ENCODE results near the gene CDC40. TPM values are rescaled to one million over a fixed set of nuclear protein-coding genes. Genes with fewer than 3 reads are reported as not detected.

The CDC40 gene
- total RNA-seq, 1 experiment from 2014 or later = 37.0 TPM

DNA sequence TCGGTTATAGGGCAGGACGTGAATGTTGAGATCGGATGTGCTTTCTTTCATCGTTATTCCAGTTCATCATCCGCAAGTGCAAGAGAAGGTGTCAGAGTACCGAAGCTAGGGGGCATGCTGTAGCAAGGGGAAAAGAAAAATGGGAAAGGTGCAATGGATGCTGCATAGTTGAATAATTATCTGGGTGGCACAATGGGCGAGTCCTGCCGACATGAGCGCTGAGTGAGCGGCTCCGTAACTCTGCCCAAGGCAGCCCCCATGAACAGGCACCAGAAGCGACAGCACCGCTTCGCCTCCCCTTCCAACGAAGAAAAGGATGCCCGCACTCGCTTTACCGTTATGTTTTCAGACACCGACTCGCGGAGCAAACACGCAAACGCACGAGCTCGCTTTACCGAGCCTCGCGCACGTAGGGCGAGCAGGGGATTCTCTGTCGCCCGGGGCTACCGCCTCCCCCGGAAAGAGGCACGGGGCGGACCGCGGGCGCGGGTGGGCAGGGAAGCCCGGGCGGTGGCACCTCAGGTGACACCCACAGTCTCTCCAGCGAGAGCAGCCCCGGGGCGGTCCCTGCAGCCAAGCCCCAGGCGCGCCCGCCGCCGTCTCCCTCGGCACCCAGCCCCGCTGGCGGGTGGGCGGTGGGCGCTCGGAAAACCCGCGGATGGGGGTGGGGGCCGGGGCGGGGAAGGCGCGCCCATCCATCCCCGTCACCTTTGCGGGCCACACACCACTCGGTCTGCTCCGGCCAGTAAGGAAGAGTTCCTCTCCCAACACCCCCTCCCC is 1.4 kb upstream of the CDC40 start:
- Histone ChIP-seq H3K27ac (ENCODE audit: low read length) (peak overlapping the region; percentile 91), H3K36me3 (ENCODE audit: control insufficient read depth, insufficient read depth, low read length) (peaks cover 5% of the 10 kb centered on the region), H3K4me1 (ENCODE audit: control insufficient read depth, insufficient read depth, low read length) (peaks cover 56% of the 10 kb centered on the region), H3K9me3 (ENCODE audit: control insufficient read depth, insufficient read depth, low read depth, low read length) (no peaks in the 10 kb centered on the region), H3K4me3 (ENCODE audit: low read depth in 2 of 2, low read length in 2 of 2) (peak overlapping the region; percentile 80 to 90), H3K27me3 (ENCODE audit: control insufficient read depth, insufficient read depth, low read length) (no peaks in the 10 kb centered on the region)
- peak; percentile 92 for TF ChIP-seq CTCF (IDR thresholded peaks at IDR 0.05)
- TF ChIP-seq, protein P1, sequence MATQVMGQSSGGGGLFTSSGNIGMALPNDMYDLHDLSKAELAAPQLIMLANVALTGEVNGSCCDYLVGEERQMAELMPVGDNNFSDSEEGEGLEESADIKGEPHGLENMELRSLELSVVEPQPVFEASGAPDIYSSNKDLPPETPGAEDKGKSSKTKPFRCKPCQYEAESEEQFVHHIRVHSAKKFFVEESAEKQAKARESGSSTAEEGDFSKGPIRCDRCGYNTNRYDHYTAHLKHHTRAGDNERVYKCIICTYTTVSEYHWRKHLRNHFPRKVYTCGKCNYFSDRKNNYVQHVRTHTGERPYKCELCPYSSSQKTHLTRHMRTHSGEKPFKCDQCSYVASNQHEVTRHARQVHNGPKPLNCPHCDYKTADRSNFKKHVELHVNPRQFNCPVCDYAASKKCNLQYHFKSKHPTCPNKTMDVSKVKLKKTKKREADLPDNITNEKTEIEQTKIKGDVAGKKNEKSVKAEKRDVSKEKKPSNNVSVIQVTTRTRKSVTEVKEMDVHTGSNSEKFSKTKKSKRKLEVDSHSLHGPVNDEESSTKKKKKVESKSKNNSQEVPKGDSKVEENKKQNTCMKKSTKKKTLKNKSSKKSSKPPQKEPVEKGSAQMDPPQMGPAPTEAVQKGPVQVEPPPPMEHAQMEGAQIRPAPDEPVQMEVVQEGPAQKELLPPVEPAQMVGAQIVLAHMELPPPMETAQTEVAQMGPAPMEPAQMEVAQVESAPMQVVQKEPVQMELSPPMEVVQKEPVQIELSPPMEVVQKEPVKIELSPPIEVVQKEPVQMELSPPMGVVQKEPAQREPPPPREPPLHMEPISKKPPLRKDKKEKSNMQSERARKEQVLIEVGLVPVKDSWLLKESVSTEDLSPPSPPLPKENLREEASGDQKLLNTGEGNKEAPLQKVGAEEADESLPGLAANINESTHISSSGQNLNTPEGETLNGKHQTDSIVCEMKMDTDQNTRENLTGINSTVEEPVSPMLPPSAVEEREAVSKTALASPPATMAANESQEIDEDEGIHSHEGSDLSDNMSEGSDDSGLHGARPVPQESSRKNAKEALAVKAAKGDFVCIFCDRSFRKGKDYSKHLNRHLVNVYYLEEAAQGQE (IDR thresholded peaks at IDR 0.05; ENCODE audit: insufficient read depth in 1 of 2, low read depth in 2 of 2, low read length in 1 of 2) = no peak
- TF ChIP-seq TCF7L2 (IDR thresholded peaks at IDR 0.05; ENCODE audit: low read depth, low read length) = peak; percentile 31; the same call in 1 of the 2 replicates
- intact Hi-C loops (cut with micrococcal nuclease; ENCODE audit: unreplicated experiment) (loop anchor here (2.0 kb wide), 1 partner anchor 212 kb away; no protein-coding TSS in a partner anchor), in situ Hi-C loops (cut with HindIII; ENCODE audit: low pct_unique_long_range_greater_than_20kb, low sequenced_read_pairs) (no loop called here)
- ATAC-seq (peak; percentile 50), DNase-seq (ENCODE audit: low read depth, low spot score) (peak; percentile 78)
- no TSS peak for BruUV-seq (replicated peaks)
- POLR2A ChIA-PET = interaction anchor here (0.6 kb wide), 1 partner anchor 36 kb away, joined by 4 read pairs; no protein-coding TSS in a partner anchor
- CTCF ChIA-PET = interaction anchor here (0.6 to 0.8 kb wide), 4 partner anchors 116 to 659 kb away, joined by 4 to 7 read pairs (median 7); no protein-coding TSS in a partner anchor

DNA sequence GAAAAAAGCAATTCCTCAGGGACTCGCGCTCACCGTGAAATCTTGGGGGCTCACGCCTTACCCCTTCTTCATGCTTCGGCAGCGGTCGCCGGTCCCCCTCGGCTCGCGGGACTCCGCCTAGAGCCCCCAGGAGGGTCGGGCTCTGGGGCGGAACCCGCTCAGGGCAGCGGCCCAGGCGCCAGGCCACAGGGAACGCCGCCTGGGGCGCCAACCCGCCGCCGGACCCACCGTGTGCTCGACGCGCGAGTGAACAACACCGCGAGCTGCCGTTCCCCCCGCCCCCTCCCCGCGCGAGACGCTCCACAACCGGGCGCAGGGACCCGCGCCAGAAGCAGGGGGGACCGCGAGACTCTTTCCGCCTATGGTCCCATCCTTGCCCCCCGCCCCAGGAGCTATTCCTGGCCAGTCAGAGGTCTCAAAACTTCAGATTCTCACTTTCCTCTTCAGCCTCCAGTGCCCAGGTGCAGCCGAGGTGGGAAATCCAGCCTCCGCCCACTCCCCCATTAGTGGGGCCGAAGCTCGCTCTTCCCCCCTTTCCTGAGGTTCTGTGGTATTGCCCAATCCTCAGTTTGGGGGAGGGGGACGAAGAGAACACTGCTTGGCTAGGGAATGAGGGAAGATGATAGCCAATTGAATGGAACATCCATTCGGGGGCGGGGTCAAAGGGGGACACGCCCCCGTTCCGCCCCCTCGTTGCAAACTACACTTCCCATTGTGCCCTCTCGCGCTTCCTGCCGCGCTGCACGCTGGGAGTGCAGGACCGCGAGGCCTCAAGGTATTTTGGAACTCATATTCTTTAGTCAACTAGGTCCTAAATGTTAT is 610 bp upstream of the CDC40 start, which contains the start of gene WASF1:
TSS of gene WASF1 (minus strand) at position 265 of the 822 bp plus-strand sequence. CDS start 52,069 bp downstream, outside the sequence.
- Histone ChIP-seq H3K27ac (ENCODE audit: low read length) (peak within 1 kb of the TSS; percentile 91), H3K9me3 (ENCODE audit: control insufficient read depth, insufficient read depth, low read depth, low read length) (no peaks in the 10 kb centered on the region), H3K27me3 (ENCODE audit: control insufficient read depth, insufficient read depth, low read length) (no peaks in the 10 kb centered on the region), H3K36me3 (ENCODE audit: control insufficient read depth, insufficient read depth, low read length) (peaks cover 5% of the 10 kb centered on the region), H3K4me3 (ENCODE audit: low read depth in 2 of 2, low read length in 2 of 2) (peak within 1 kb of the TSS; percentile 80 to 90), H3K4me1 (ENCODE audit: control insufficient read depth, insufficient read depth, low read length) (peaks cover 51% of the 10 kb centered on the region)
- BruUV-seq (replicated peaks) = no TSS peak
- TF ChIP-seq SIN3A (IDR thresholded peaks at IDR 0.05; ENCODE audit: borderline replicate concordance, insufficient read depth, low read depth, low read length) (peak; percentile 87; the same call in 1 of the 2 replicates), POLR2AphosphoS5 (IDR thresholded peaks at IDR 0.05; ENCODE audit: low read depth, low read length) (peak; percentile 85; the same call in 1 of the 2 replicates), TCF7L2 (IDR thresholded peaks at IDR 0.05; ENCODE audit: low read depth, low read length) (peak; percentile 74), CTCF (IDR thresholded peaks at IDR 0.05) (no peak)
- TF ChIP-seq, protein P1 (IDR thresholded peaks at IDR 0.05; ENCODE audit: insufficient read depth in 1 of 2, low read depth in 2 of 2, low read length in 1 of 2) = 0 out of 4 replicates have a peak, but pooled peaks of 1 of the 2 experiments have one; percentile 6
- ATAC-seq = peak; percentile 93
- peak; percentile 99 for DNase-seq (ENCODE audit: low read depth, low spot score)
- intact Hi-C loops (cut with micrococcal nuclease; ENCODE audit: unreplicated experiment) (loop anchor here (2.0 kb wide), 1 partner anchor 211 kb away; no protein-coding TSS in a partner anchor), in situ Hi-C loops (cut with HindIII; ENCODE audit: low pct_unique_long_range_greater_than_20kb, low sequenced_read_pairs) (no loop called here)
- CTCF ChIA-PET = no interaction called here
- POLR2A ChIA-PET = interaction anchor here (0.7 kb wide), 2 partner anchors 173 to 757 kb away, joined by 3 to 4 read pairs; no protein-coding TSS in a partner anchor
